Spleen (tissue), 11 donors: ENCODE results near the gene CSNK1A1. TPM values are rescaled to one million over a fixed set of nuclear protein-coding genes. Genes with fewer than 3 reads are reported as not detected.
A peak's percentile ranks its signal among the peaks of the same experiment; 100 is the strongest.

Experiments used
- DNase-seq: peaks from one replicate; pipeline ENCODE4 v3.0.0-alpha.2; 2020
- H3K27ac ChIP-seq, 8 donors: fragments of 200-600 bp; sonication (generic) in 7 of 8; 1 replicate in 4 of 8; 2 replicates in 4 of 8; pipeline versions ENCODE4 v1.5.0 to v1.8.0; 2016 to 2021; ENCODE audit warnings: inconsistent platforms in 4 of 8, mild to moderate bottlenecking in 4 of 8, moderate library complexity in 1 of 8
- H3K27me3 ChIP-seq, 7 donors: fragments of 200-600 bp; sonication (generic) in 6 of 7; replicated peaks in 1 of 7; 1 replicate in 4 of 7; 2 replicates in 3 of 7; pipeline versions ENCODE4 v1.5.0 to v1.8.0; 2016 to 2021; ENCODE audit warnings: inconsistent platforms in 3 of 7, mild to moderate bottlenecking in 1 of 7
- H3K36me3 ChIP-seq, 6 donors: fragments of 200-600 bp; sonication (generic) in 5 of 6; 1 replicate in 4 of 6; 2 replicates in 2 of 6; pipeline versions ENCODE4 v1.5.0 to v1.8.0; 2016 to 2021; ENCODE audit warnings: inconsistent platforms in 2 of 6
- H3K4me1 ChIP-seq, 6 donors: fragments of 200-600 bp; sonication (generic) in 5 of 6; 1 replicate in 3 of 6; 2 replicates in 3 of 6; pipeline versions ENCODE4 v1.5.0 to v1.8.0; 2016 to 2021; ENCODE audit warnings: inconsistent platforms in 3 of 6
- H3K4me3 ChIP-seq, 8 donors: fragments of 200-600 bp; sonication (generic) in 7 of 8; 1 replicate in 4 of 8; 2 replicates in 4 of 8; pipeline versions ENCODE4 v1.5.0 to v1.8.0; 2016 to 2021; ENCODE audit warnings: inconsistent platforms in 4 of 8, mild to moderate bottlenecking in 4 of 8, moderate library complexity in 2 of 8
- H3K9me3 ChIP-seq, 8 donors: fragments of 200-600 bp; sonication (generic) in 7 of 8; 1 replicate in 4 of 8; 2 replicates in 4 of 8; pipeline versions ENCODE4 v1.5.0 to v1.8.0; 2016 to 2021; ENCODE audit warnings: inconsistent platforms in 4 of 8
- CTCF ChIP-seq, 11 experiments: fragments of 200-600 bp in 7 of 11; fragments of 450-650 bp in 4 of 11; sonication (generic) in 4 of 11; IDR thresholded peaks in 8 of 11; conservative IDR thresholded peaks in 3 of 11; 1 replicate in 7 of 11; 2 replicates in 4 of 11; pipeline versions ENCODE4 v1.4.0 to v1.8.0; 2016 to 2021; ENCODE audit warnings: antibody characterized with exemption in 11 of 11, inconsistent platforms in 4 of 11, mild to moderate bottlenecking in 1 of 11
- POLR2A ChIP-seq, 3 donors: fragments of 450-650 bp; IDR thresholded peaks; one replicate each; pipeline ENCODE4 v1.5.1; 2017; ENCODE audit warnings: antibody characterized with exemption in 3 of 3, mild to moderate bottlenecking in 1 of 3
- POLR2AphosphoS5 ChIP-seq, 3 donors: sonication (generic); formaldehyde crosslinking; IDR thresholded peaks; one replicate each; pipeline ENCODE4 v1.5.1; 2017; ENCODE audit warnings: antibody characterized with exemption in 3 of 3
- WGBS, 5 donors: extraction: QIAGEN DNeasy Blood & Tissue Kit in 3 of 5; methylation state at CpG; one replicate each; pipeline versions ENCODE4 v1.1.5 to v1.1.7; 2013 to 2018; 5-methylcytosine and 5-hydroxymethylcytosine counted together
- intact Hi-C: fragments of 100-400 bp; cut with DNase I; formaldehyde crosslinking; loops from one replicate; pipeline ENCODE4 v1.15.0; 2023; ENCODE audit warnings: low total_unique reads
- polyA plus RNA-seq, 3 donors: library from polyadenylated mRNA; stranded (reverse); fragments of 200-250 nt; gene quantifications; one replicate each; pipeline ENCODE4 v1.2.1, GENCODE V29; 2013
- total RNA-seq, 7 donors: library from RNA; depleted of rRNA in 3 of 7; stranded (reverse); fragments of >200 nt in 3 of 7; fragmentation: NEBNext Ultra II Directional in 4 of 7; extraction: Animal tissue kit (Norgen Biotek cat#: 25700) in 4 of 7; gene quantifications; one replicate each; pipeline versions ENCODE4 v1.1.0 to v1.2.1, GENCODE V29; 2016 to 2021
- donor health status: healthy with polysubstance abuse.
- donor health status: DM: no; HTN: no; CAD: no; lungs with moderate emphysema.
- donor health status: DM: no; HTN: no; CAD: no.
- donor health status: Bipolar disorder and iron deficiency.
- donor health status: healthy.
- donor health status: DM: no; HTN: no; CAD: no.
- donor health status: DM: yes; HTN: yes; CAD: no.

Gene CSNK1A1
- total and polyA plus RNA-seq, 10 donors, result 31.9 to 223 (median 185) TPM

GRCh38 chr5:149450199-149450598 lies 101.0 kb downstream of the CSNK1A1 start:
- 45 to 61% (median 52%) methylated on average over 3 of the region's 3 CpGs for WGBS, 5 donors
- Histone ChIP-seq H3K9me3 (no peaks in the 10 kb centered on the region), H3K27me3 (no peaks in the 10 kb centered on the region), H3K36me3 (no peaks in the 10 kb centered on the region), H3K4me3 (no peak overlapping the region), H3K27ac (peak overlapping the region in 7 of 8 donors; percentile 17 to 91 (median 82)), H3K4me1 (peaks cover 19 to 44% (median 30%) of the 10 kb centered on the region in 6 donors)
- intact Hi-C loops, result no loop called here
- no peak for DNase-seq
- TF ChIP-seq CTCF (IDR thresholded peaks at IDR 0.05 in 8 of 11, conservative IDR thresholded peaks at IDR 0.05 in 3 of 11) (no peak), POLR2AphosphoS5 (IDR thresholded peaks at IDR 0.05) (peak in 2 of 3 donors; percentile 44 to 57)

GRCh38 chr5:149448831-149449714 lies 102.2 kb downstream of the CSNK1A1 start:
- H3K4me1 ChIP-seq, result peaks cover 19 to 44% (median 30%) of the 10 kb centered on the region in 6 donors
- peak overlapping the region in 5 of 8 donors; percentile 78 to 91 (median 84) for H3K27ac ChIP-seq
- no peaks in the 10 kb centered on the region for H3K36me3 ChIP-seq
- TF ChIP-seq POLR2A (IDR thresholded peaks at IDR 0.05) (no peak), CTCF (IDR thresholded peaks at IDR 0.05 in 8 of 11, conservative IDR thresholded peaks at IDR 0.05 in 3 of 11) (peak in 6 of 11 experiments; percentile 8 to 31 (median 15)), POLR2AphosphoS5 (IDR thresholded peaks at IDR 0.05) (no peak)
- WGBS, 5 donors, result 80 to 86% (median 81%) methylated on average over 7 of the region's 7 CpGs
- DNase-seq, result no peak
- no peaks in the 10 kb centered on the region for H3K27me3 ChIP-seq
- H3K9me3 ChIP-seq, result peaks cover 0 to 5% (median 0%) of the 10 kb centered on the region in 8 donors
- intact Hi-C loops, result no loop called here
- H3K4me3 ChIP-seq, result no peak overlapping the region

- peaks cover 0 to 5% (median 0%) of the 10 kb centered on the region in 8 donors for H3K9me3 ChIP-seq
- TF ChIP-seq CTCF (IDR thresholded peaks at IDR 0.05 in 8 of 11, conservative IDR thresholded peaks at IDR 0.05 in 3 of 11) (no peak), POLR2A (IDR thresholded peaks at IDR 0.05) (no peak), POLR2AphosphoS5 (IDR thresholded peaks at IDR 0.05) (no peak)
- H3K4me1 ChIP-seq, result peaks cover 19 to 44% (median 31%) of the 10 kb centered on the region in 6 donors
- H3K4me3 ChIP-seq, result no peak overlapping the region
- no peak for DNase-seq
- intact Hi-C loops, result no loop called here
- peak overlapping the region in 2 of 8 donors; percentile 57 to 69 for H3K27ac ChIP-seq
- no peaks in the 10 kb centered on the region for H3K27me3 ChIP-seq
- H3K36me3 ChIP-seq, result no peaks in the 10 kb centered on the region
- 86 to 94% (median 87%) methylated on average over 4 of the region's 4 CpGs for WGBS, 5 donors
Observed at GRCh38 chr5:149448431-149448830, 102.8 kb downstream of the CSNK1A1 start.
